MM.1S (cell line): ENCODE measurements around the gene SLC8A1.

Source experiments
- DNase-seq: peaks from one replicate; pipeline ENCODE4 v3.0.0-alpha.2; 2015
- H2AFZ ChIP-seq: fragments of 300-600 bp; sonication (generic); 2 replicates; pipeline ENCODE4 v1.6.0; 2016; ENCODE audit warnings: antibody characterized with exemption, low read length
- H3F3A ChIP-seq: fragments of 300-600 bp; sonication (generic); 2 replicates; pipeline ENCODE4 v1.6.1; 2016; ENCODE audit warnings: mild to moderate bottlenecking, antibody characterized with exemption, low read length, moderate library complexity, mixed read lengths; ENCODE audit not compliant: insufficient read depth
- H3K27ac ChIP-seq: fragments of 300-600 bp; sonication (generic); 2 replicates; pipeline ENCODE4 v1.5.1; 2016; ENCODE audit warnings: mild to moderate bottlenecking, low read length
- H3K27me3 ChIP-seq: fragments of 300-600 bp; sonication (generic); replicated peaks from 2 replicates; pipeline ENCODE4 v1.6.0; 2016; ENCODE audit warnings: low read length; ENCODE audit not compliant: insufficient read depth
- H3K36me3 ChIP-seq: fragments of 300-600 bp; sonication (generic); replicated peaks from 2 replicates; pipeline ENCODE4 v1.6.1; 2016; ENCODE audit warnings: mild to moderate bottlenecking, low read length, mixed read lengths; ENCODE audit not compliant: insufficient read depth
- H3K4me1 ChIP-seq: fragments of 300-600 bp; sonication (generic); 2 replicates; pipeline ENCODE4 v1.6.1; 2016; ENCODE audit warnings: low read length, mixed read lengths
- H3K4me2 ChIP-seq: fragments of 300-600 bp; sonication (generic); 2 replicates; pipeline ENCODE4 v1.6.0; 2016; ENCODE audit warnings: low read depth, low read length
- H3K4me3 ChIP-seq: fragments of 300-600 bp; sonication (generic); 2 replicates; pipeline ENCODE4 v1.5.1; 2016; ENCODE audit warnings: low read length, mixed read lengths
- H3K79me2 ChIP-seq: fragments of 300-600 bp; sonication (generic); 2 replicates; pipeline ENCODE4 v1.6.1; 2016; ENCODE audit warnings: mixed run types, low read length, mixed read lengths
- H3K9ac ChIP-seq: fragments of 300-600 bp; sonication (generic); 2 replicates; pipeline ENCODE4 v1.6.1; 2016; ENCODE audit warnings: low read length, mixed read lengths
- H3K9me2 ChIP-seq: fragments of 300-600 bp; sonication (generic); replicated peaks from 2 replicates; pipeline ENCODE4 v1.6.1; 2016; ENCODE audit warnings: mild to moderate bottlenecking, low read length, mixed read lengths; ENCODE audit not compliant: insufficient read depth
- H3K9me3 ChIP-seq: fragments of 300-600 bp; sonication (generic); replicated peaks from 2 replicates; pipeline ENCODE4 v1.6.1; 2016; ENCODE audit warnings: mild to moderate bottlenecking, low read length, mixed read lengths; ENCODE audit not compliant: insufficient read depth
- H4K20me1 ChIP-seq: fragments of 300-600 bp; sonication (generic); 2 replicates; pipeline ENCODE4 v1.6.1; 2016; ENCODE audit warnings: mild to moderate bottlenecking, low read length, moderate library complexity, mixed read lengths; ENCODE audit not compliant: insufficient read depth
- EZH2 ChIP-seq: fragments of 300-600 bp; sonication (generic); optimal IDR thresholded peaks from 2 replicates; pipeline ENCODE3; 2017; ENCODE audit warnings: low read depth, mild to moderate bottlenecking, antibody characterized with exemption, low read length, mixed read lengths
- EZH2phosphoT487 ChIP-seq: fragments of 300-600 bp; sonication (generic); IDR thresholded peaks from 2 replicates; pipeline ENCODE4 v1.6.1; 2018; ENCODE audit warnings: antibody characterized with exemption, low read length
- TF ChIP-seq, protein P1 (sequence below): fragments of 300-600 bp; sonication (generic); IDR thresholded peaks from 2 replicates; pipeline ENCODE4 v1.5.1; 2016; ENCODE audit warnings: antibody characterized with exemption, low read length, mixed read lengths

SLC8A1 gene

GRCh38 chr2:40165509-40165844 lies 286.4 kb downstream of the SLC8A1 start:
- Histone ChIP-seq H3K4me1 (peaks cover 15% of the 10 kb centered on the region), H3K9me3 (no peaks in the 10 kb centered on the region), H3K27ac (no peak overlapping the region), H3K79me2 (no peaks in the 10 kb centered on the region), H3K27me3 (no peaks in the 10 kb centered on the region), H2AFZ (no peak overlapping the region), H3K36me3 (no peaks in the 10 kb centered on the region), H3K9ac (no peak overlapping the region), H3K4me2 (no peak overlapping the region), H3K9me2 (no peaks in the 10 kb centered on the region), H4K20me1 (no peaks in the 10 kb centered on the region), H3F3A (no peaks in the 10 kb centered on the region), H3K4me3 (no peak overlapping the region)
- DNase-seq, result no peak
- TF ChIP-seq, protein P1, sequence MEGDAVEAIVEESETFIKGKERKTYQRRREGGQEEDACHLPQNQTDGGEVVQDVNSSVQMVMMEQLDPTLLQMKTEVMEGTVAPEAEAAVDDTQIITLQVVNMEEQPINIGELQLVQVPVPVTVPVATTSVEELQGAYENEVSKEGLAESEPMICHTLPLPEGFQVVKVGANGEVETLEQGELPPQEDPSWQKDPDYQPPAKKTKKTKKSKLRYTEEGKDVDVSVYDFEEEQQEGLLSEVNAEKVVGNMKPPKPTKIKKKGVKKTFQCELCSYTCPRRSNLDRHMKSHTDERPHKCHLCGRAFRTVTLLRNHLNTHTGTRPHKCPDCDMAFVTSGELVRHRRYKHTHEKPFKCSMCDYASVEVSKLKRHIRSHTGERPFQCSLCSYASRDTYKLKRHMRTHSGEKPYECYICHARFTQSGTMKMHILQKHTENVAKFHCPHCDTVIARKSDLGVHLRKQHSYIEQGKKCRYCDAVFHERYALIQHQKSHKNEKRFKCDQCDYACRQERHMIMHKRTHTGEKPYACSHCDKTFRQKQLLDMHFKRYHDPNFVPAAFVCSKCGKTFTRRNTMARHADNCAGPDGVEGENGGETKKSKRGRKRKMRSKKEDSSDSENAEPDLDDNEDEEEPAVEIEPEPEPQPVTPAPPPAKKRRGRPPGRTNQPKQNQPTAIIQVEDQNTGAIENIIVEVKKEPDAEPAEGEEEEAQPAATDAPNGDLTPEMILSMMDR, result no peak
- no peak for TF ChIP-seq EZH2phosphoT487
- TF ChIP-seq EZH2, result no peak

- H3K4me3 ChIP-seq, result no peak overlapping the region
- H3K27me3 ChIP-seq, result no peaks in the 10 kb centered on the region
- H3K79me2 ChIP-seq, result no peaks in the 10 kb centered on the region
- DNase-seq, result no peak
- peaks cover 20% of the 10 kb centered on the region for H3K4me1 ChIP-seq
- H3K36me3 ChIP-seq, result no peaks in the 10 kb centered on the region
- no peak overlapping the region for H2AFZ ChIP-seq
- no peaks in the 10 kb centered on the region for H3K9me2 ChIP-seq
- no peaks in the 10 kb centered on the region for H4K20me1 ChIP-seq
- no peak overlapping the region for H3K4me2 ChIP-seq
- H3F3A ChIP-seq, result no peaks in the 10 kb centered on the region
- H3K27ac ChIP-seq, result no peak overlapping the region
- no peaks in the 10 kb centered on the region for H3K9me3 ChIP-seq
- no peak overlapping the region for H3K9ac ChIP-seq
- TF ChIP-seq EZH2 (no peak), EZH2phosphoT487 (no peak)
- TF ChIP-seq, protein P1, result no peak
Measured at GRCh38 chr2:40164736-40165508, 287.0 kb downstream of the SLC8A1 start.

DNA sequence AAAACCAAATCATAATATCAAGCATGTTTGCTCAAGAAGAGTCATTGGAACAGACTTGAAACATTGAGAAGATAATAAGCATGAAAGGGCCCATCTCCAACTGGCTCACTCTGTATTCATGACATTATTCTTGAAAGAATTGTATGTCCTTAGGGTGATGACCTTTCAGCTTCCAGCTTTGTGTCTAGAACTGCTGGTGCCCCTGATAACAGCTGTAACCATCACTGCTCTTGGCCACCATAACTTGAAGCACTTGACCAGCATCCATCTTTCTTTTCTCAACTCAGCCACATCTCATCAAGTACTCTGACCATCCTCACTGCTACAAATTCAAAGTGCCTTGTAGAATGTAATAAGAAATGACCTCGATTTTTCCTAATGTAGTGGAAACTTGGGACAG lies 289.9 kb downstream of the SLC8A1 start:
- H3K27ac ChIP-seq, result no peak overlapping the region
- TF ChIP-seq EZH2phosphoT487, result no peak
- TF ChIP-seq EZH2, result no peak
- TF ChIP-seq, protein P1, result no peak
- no peaks in the 10 kb centered on the region for H3K27me3 ChIP-seq
- no peaks in the 10 kb centered on the region for H3K79me2 ChIP-seq
- no peaks in the 10 kb centered on the region for H3K9me2 ChIP-seq
- no peaks in the 10 kb centered on the region for H3F3A ChIP-seq
- H3K4me1 ChIP-seq, result peaks cover 9% of the 10 kb centered on the region; the same call in 1 of the 2 replicates
- no peak overlapping the region for H3K9ac ChIP-seq
- no peak overlapping the region for H2AFZ ChIP-seq
- no peak overlapping the region for H3K4me2 ChIP-seq
- no peaks in the 10 kb centered on the region for H3K36me3 ChIP-seq
- H4K20me1 ChIP-seq, result no peaks in the 10 kb centered on the region
- no peak overlapping the region for H3K4me3 ChIP-seq
- no peaks in the 10 kb centered on the region for H3K9me3 ChIP-seq
- DNase-seq, result no peak
